NCI-H146 (cell line): ENCODE data around the gene GPR31.
"Not testable (repeated sequence)": the region's sequence is repeated elsewhere in the genome, so short reads cannot be mapped to it uniquely, and the experiment has no call there.

ENCODE experiments used
- DNase-seq: peaks from one replicate; lab custom pipeline; 2025; lab: John Stamatoyannopoulos, UW

GPR31 gene

DNA sequence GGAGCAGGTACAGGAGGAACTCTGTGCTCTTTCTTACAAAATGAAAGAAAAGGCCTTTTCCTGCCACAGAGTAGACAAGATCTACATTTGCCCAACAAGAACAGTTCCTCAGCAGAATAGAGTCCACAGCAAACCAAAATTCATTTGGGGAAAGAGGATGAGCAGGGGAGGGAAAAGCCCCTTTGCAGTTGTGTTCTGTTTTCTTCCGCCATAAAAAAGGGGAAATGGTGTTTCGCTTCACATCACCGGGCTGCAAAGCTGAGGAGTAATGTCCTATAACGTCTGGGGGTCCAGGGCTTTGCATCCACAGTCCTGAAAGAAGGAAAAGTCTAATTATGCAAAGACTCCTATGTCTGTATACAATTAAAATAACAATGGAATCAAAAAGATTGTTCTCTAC is at the start of gene GPR31:
Gene GPR31 (minus strand): TSS at position 118 of the 400 bp plus-strand sequence. CDS start 149 bp downstream, outside the sequence.
- DNase-seq = no peak

GRCh38 chr6:167207527-167207926 is 49.7 kb upstream of the GPR31 start:
- no peak for DNase-seq

DNA sequence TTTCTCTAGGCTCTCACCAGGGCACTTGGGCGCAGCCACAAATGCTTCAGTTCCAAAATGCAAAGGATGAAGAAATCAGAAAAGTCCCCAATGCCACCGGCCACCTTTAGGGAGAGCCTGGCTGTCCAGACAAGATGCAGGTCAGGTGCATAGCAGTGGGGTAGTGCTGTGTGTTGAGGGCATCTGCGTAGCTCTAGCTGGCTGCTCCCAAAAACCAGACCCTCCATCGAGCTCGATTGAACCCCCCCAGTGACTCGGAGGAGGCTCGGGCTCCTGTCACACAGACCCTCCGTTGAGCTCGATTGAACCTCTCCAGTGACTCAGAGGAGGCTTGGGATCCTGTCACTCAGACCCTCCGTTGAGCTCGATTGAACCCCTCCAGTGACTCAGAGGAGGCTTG is 47.5 kb upstream of the GPR31 start:
- not testable (repeated sequence) for DNase-seq

DNA sequence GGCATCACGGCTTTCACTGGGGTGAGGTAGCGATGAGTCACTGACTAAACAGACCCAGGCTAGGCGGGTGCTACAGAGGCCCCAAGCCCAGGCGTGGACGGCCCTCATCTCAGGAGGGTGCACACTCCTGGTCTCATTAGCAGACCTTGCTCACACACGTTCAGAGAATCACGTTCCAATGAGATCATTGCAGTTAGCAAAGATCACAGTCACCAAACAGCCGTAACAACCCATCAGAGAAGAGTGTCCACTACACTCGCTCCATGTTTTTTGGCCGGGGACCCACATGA is 46.2 kb upstream of the GPR31 start:
- DNase-seq = not testable (repeated sequence)

DNA sequence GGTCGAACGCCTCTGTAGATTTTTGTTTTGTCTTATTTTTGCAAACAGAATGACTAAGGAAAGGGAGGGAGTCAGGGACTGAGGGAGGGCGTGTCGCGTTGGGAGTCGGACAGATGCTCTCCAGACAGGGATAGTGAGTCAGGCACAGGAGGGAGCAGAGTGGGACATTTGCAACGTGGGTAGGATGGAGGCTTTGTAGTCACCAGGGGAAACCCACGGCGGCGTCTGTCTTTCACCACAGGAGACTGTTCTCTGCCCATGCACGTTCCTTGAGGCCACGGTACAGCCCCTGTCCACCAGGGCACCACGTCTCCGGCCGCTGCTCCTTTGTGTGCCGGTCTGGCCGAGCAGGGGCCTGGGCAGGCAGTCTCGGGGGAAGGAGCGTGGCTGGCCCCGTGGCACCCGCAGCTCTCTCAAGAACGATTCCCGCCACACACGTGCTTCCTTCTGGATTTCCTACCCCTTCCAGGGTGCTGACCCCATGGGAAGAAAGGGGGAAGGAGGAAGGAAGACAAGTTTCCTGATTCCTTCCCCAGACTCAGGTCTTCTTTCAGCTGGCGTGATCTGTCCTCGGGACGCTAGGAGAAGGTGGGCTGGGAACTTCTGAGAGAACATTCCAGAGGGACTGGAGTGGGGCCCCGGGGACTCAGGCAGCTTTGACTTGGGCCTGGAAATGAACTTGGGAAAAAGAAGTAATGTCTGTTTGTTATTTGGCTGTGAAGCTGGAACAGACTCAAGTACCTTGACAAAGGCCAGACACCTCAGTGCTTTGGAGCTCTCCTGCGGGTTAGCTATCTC is 45.7 kb upstream of the GPR31 start:
- not testable (repeated sequence) for DNase-seq

DNA sequence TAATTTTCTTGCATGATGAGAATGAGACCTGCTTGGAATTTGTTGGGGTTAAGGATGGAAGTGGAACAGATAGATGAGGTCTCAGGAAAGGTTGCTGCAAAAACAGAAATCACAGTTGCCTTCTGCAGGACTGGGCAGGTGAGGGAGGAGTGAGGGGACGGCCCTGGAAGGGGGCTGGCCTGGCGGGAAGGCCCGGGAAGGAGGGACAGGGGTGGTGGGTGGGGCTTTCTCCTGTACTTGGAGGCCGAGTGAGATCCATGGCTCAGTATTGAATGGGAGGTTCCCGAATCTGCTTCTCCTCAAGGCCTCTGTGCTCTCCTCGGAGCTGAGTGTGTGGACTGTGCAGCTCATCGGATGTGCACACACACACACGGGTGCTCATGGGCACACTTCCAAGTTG is 44.8 kb upstream of the GPR31 start:
- not testable (repeated sequence) for DNase-seq

- no peak for DNase-seq
Observed at GRCh38 chr6:167200806-167201205, 43.0 kb upstream of the GPR31 start.

GRCh38 chr6:167195941-167196610 is 38.3 kb upstream of the GPR31 start:
- not testable (repeated sequence) for DNase-seq

DNA sequence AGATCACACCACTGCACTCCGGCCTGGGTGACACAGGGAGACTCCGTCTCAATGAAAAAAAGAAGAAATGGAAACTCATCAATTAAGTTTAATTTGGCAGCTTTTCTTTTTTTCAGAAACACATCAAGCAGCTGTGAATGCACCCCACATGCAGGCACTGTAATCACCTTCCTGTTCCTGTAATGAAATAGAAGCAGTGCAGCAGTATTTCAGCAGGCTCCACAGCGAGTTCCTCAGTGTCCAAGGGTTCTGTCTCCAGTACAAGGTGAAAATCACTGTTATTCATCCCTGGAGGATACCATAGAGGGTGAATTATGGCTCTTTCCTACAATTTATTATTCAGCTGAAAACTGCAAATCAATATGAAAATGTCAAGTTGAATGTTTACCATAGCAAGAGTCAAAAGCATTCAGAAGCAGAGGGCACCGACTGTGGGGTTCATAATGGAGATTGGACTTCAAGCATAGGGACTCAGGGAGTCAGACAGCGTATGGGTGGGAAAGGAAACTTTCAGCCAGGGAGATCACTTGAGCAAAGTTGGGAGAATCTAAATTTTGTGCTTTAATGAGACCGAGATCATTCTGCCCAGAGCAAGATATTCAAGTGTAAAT is 35.8 kb upstream of the GPR31 start:
- not testable (repeated sequence) for DNase-seq

- DNase-seq = not testable (repeated sequence)
Observed at GRCh38 chr6:167191043-167191583, 33.3 kb upstream of the GPR31 start.

GRCh38 chr6:167187275-167187674 is 29.5 kb upstream of the GPR31 start:
- DNase-seq = not testable (repeated sequence)

- not testable (repeated sequence) for DNase-seq
Observed at GRCh38 chr6:167185101-167185500, 27.3 kb upstream of the GPR31 start.

GRCh38 chr6:167182913-167183314 is 25.1 kb upstream of the GPR31 start:
- DNase-seq = not testable (repeated sequence)

DNA sequence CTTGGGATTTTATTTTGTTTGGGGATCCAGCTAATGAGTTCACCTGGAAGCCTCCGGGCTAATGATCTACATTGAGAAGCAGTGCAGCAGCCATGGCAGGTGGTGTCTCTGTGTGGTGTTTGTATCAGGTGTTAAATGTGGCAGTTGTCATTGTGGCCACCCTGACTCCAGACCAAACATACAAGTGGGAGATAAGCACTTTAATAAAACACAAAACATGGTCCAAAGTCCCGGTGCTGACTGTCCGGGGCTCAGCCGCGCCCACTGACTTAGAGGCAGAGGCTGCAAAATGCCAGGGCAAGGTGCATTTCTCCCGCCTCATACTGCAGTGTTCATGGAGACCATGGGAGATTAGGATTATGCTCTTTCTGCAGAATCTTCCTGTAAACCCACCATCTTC is 23.6 kb upstream of the GPR31 start:
- not testable (repeated sequence) for DNase-seq

DNA sequence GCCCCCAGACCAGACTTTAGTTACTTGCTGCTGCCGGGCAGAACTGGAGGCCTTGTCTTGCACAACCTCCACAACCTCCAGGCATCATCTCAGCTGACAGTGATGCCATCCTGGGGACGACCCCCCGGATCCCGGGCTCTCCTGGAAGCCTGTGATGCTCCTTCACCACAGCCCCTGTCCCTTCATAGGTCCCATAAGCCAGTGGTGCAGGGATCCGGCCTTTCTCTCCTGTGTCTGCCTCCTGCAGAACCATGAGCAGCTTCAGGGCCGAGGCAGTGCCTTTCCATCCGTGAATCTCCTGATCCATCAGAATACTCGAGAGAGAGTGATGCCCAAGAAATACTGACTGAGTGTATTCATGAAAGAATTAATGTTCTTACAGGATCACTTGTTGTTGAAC is 22.3 kb upstream of the GPR31 start:
- not testable (repeated sequence) for DNase-seq

- DNase-seq = not testable (repeated sequence)
Observed at GRCh38 chr6:167178896-167179655, 21.3 kb upstream of the GPR31 start.

DNA sequence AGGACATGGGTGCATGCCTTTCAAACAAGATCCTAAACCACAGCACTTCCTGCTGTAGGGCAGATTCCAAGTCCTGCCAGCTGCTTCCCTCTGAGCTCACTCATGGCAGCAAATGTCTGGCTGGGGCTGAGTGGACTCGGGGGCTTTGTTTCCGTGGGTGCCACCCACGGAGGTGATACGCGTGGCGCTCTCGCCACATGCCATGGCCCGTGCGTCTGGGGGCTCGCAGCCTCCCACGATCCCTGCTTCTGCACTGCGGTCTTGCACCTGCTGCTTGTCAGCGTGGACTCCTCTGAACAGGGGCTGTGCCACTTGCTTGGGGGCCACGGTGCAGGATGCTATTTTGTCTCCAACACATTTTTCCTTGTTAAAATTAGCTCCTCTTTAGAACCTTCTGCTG is 19.5 kb upstream of the GPR31 start:
- DNase-seq = not testable (repeated sequence)

GRCh38 chr6:167172011-167172410 is 14.2 kb upstream of the GPR31 start:
- not testable (repeated sequence) for DNase-seq

- DNase-seq = not testable (repeated sequence)
Observed at GRCh38 chr6:167171300-167171699, 13.5 kb upstream of the GPR31 start.

DNA sequence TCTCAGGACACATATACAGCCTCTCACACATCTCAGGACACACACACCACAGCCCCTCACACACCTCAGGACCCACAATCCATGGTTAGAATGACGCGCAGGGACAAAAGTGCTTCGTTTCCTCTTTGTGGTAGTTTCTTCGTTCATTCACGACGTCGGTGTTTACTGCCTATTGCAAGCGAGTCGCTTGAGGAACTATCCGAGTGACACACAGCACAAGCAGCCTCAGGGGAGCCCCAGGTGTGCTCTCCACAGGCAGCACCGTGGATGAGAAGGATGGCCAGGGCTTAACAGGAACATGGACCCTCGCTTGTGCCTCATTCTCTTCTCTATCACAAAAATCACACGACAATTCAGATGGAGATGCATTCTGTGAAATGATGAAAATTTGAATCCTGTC is 12.1 kb upstream of the GPR31 start:
- not testable (repeated sequence) for DNase-seq

DNA sequence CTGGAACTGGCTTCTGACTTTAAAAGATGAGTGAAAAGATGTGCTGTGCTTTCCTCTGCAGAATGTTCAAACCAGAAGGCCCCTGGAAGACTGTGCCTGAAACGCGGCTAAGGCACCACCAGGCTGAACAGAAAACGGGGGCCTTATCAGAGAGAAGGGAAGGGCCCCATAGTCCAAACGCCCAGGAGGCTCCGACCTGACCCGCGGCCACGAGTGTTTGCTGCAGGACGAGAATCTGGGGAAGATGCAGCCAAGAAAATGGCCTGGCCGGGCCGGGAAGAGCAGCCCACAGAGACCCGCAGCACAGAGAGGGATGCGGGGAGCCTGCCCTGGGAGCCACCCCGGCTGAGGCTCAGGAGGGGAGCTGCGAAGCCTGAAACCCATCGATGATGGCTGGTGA is 10.5 kb upstream of the GPR31 start:
- DNase-seq = not testable (repeated sequence)

- not testable (repeated sequence) for DNase-seq
Observed at GRCh38 chr6:167167699-167168098, 9.9 kb upstream of the GPR31 start.
